Dermis microvascular lymphatic vessel endothelial cell (primary cell): ENCODE measurements around the gene MMP24. TPM values are rescaled to one million over a fixed set of nuclear protein-coding genes. Genes with fewer than 3 reads are reported as not detected.
A peak's percentile ranks its signal among the peaks of the same experiment; 100 is the strongest.
"Not testable (repeated sequence)": the region's sequence is repeated elsewhere in the genome, so short reads cannot be mapped to it uniquely, and the experiment has no call there.

Experiments
- DNase-seq, 2 donors: peaks; one replicate each; pipeline versions ENCODE4 v3.0.0 to v3.0.0-alpha.2; 2010; ENCODE audit warnings: low read depth in 2 of 2
- total RNA-seq: library from RNA; depleted of rRNA; stranded (reverse); fragments of >200 nt; gene quantifications from 2 replicates; pipeline ENCODE4 v1.2.1, GENCODE V29; 2014

MMP24 gene
- under 0.01 and 0.13 TPM in 2 replicates for total RNA-seq

DNA sequence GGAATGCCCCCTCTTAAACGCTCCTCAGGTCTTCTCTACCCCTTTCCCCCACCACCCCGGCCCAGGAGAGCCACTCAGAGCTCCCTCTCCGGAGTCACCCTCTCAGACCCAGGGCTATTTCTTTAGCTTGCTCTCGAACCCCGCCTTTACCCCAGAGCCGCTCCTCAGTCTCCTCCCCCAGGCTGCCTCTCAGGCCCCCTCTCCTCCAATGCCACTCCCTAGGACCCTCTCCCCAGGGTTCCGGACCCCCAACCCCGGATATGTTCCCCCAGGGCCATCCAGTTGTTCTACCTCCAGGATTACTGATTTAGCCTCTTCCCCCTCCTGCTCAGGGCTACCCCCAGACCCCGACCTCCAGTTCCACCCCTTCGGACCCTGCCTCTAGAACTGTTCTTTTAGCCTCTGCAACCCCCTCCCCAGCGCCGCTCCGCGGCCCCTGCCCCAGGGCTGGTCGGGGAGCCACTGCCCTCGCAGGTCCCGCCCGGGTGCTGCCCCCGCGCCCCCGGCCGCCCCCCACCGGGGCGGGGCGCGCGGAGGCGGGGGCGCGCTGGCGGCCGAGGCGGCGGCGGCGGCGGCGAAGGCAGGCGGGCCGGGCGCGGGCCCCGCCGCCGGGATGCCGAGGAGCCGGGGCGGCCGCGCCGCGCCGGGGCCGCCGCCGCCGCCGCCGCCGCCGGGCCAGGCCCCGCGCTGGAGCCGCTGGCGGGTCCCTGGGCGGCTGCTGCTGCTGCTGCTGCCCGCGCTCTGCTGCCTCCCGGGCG lies at the start of gene MMP24:
Gene MMP24, plus strand, starts transcription at position 565 of the 758 bp plus-strand sequence. Its CDS starts 49 bp downstream, at position 614.
- DNase-seq = no peak

DNA sequence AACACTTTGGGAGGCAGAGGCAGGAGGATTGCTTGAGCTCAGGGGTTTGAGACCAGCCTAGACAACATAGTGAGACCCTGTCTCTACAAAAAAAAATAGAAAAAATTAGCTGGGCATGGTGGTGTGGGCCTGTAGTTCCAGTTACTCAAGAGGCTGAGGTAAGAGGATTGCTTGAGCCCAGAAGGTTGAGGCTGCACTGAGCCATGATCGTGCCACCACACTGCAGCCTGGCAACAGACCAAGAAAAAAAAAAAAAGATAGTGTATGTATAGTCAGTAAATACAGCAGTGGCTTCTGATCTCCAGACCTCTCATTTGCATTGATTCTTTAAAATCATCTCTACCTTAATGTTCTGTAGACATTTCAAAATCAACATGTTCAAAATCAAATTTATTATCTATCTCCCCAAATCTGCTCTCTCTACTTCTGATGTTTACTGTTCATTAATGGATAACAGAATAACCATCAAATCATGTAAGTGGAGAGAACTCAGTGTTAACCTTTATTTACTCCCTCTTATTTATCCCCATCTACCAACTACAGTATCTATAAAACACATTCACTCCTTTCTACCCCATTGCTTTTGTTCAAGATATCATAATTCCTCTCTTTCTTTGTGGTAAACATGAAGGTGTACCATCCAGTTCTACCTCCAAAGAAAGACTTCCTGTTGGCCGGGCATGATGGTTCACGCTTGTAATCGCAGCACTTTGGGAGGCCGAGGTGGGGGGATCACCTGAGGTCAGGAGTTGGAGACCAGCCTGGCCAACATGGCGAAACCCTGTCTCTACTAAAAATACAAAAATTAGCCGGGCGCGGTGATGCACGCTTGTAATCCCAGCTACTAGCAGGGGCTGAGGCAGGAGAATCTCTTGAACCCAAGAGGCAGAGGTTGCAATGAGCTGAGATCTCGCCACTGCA lies 46.9 kb upstream of the MMP24 start:
- no peak for DNase-seq

DNA sequence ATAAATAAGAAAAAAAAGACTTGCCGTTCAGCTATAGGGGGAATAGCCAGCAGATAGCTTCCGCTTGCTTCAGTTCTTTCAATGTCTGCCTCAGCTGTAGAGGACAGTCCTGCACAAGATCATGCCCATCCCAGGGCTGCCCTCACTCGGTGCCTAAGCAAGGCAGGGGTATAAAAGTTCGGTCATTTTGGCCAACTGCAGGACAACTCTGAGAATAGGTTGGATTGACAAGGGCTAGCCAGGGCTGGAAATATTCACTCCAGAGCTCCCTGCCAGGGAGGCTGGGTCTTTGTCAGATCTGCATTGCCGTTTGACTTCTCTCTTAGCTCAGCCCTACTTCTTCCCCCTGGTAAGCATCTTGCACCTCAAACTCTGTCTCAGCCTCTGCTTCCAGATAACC lies 46.2 kb upstream of the MMP24 start:
- DNase-seq = no peak

DNA sequence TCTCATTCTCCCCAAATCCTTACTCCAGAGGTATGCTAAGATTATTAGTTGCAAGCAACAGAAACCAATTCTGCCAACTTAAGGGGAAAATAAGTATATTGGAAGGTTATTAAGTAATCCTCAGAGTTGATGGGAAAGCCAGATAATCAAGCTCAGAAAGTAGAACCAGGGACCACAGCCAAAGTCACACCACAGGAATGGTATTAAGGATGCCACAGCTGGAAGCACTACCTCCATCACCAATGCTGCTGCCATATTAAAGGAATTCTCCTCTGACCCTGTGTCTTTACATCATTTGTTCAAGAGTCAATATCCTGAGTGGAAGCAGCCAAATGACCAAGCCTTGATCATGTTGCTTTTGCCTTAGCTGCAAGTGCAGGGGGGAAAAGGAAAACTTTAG lies 44.8 kb upstream of the MMP24 start:
- DNase-seq = no peak

GRCh38 chr20:35186691-35187289 lies 39.7 kb upstream of the MMP24 start:
- DNase-seq = not testable (repeated sequence)

- no peak for DNase-seq
These were observed 38.8 kb upstream of the MMP24 start for GRCh38 chr20:35187584-35188190.

GRCh38 chr20:35189223-35189622 lies 37.3 kb upstream of the MMP24 start:
- not testable (repeated sequence) for DNase-seq

DNA sequence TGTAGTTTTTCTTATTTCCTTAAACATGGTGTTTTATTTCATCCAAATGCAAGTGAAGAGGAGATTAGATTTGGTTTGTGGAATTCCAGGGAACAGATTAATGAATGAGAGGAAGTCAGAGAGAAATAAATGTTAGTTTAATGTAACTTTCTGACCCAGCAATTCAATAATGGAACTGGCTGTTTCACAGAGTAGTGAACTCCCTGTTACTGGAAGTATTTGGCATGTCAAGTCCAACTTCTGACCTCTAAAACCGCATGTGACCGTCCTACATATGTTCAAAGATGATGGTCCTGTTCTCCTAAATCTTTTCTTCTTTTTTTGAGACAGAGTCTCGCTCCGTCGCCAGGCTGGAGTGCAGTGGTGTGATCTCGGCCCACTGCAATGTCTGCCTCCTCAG lies 35.9 kb upstream of the MMP24 start:
- DNase-seq = no peak

DNA sequence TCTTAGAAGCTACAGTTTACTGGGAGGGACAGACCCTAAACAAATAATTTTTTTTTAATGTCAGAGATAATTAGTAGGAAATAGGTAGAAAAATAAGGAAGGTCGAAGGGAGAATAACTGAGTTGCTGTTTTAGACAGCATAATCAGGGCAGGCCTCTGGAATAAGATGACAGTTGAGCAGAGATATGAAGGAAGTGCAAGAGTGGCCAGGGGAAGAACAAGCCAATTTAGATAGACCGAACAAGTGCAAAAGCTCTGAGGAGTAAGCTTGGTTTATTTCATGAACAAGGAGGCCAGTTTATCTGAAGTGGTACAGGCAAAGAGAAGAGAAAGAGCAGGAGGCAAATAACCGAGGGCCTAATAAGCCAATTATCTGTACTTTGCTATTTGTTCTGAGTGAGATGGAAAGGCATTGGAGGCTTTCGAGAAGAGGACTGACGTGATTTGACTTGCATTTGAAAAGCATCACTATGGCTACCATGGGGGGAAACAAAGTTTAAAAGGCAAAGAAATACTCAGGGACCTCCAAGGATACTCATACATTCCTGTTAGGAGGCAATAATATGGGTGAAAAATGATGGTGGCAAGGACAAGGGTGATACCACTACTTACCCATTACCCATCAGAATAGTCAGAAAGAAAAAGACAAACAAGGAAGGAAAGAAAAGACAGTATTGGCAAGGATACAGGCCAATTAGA lies 34.9 kb upstream of the MMP24 start:
- no peak for DNase-seq

- DNase-seq = no peak
These were observed 34.2 kb upstream of the MMP24 start for GRCh38 chr20:35192118-35192872.

DNA sequence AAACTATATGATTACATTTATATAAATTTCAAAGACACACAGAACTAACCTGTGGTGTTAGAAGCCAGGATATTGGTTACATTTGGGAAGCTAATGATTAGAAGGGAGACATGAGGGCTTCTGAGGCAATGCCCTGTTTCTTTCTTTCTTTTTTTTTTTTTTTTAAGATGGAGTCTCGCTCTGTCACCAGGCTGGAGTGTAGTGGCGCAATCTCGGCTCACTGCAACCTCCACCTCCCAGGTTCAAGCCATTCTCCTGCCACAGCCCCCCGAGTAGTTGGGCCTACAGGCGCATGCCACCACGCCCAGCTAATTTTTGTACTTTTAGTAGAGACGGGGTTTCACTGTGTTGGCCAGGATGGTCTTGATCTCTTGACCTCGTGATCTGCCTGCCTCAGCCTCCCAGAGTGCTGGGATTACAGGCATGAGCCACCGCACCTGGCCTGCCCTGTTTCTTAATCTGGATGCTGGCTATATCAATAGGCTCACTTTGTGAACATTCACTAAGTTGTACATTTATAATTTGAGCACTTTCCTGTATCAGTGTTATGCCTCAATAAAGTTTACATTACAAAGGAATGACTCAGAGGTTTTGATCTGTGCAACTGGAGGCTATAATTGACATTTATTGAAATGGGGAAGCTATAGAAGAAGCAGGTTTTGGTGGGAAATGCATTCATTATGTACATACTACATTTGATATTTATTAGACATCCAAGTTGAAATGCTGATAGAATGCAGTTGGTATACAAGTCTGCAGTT lies 33.3 kb upstream of the MMP24 start:
- not testable (repeated sequence) for DNase-seq

DNA sequence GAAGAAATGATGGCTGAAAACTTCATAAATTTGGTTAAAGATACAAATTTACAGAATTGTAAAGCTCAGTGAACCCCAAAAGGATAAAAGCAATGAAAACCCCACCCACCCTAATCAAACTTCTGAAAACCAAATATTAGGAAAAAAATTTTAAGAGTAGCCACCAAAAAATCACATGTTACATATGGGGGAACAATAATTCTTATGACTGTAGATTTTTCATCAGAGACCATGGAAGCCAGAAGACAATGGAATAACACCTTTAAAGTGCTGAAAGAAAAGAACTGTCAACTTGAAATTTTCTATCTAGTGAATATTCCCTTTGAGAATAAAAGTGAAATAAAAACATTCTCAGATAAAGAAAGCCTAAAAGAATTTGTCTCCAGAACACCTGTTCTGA lies 30.2 kb upstream of the MMP24 start:
- no peak for DNase-seq

- DNase-seq = peak in 1 of 2 donors; percentile 17
These were observed 26.8 kb upstream of the MMP24 start for GRCh38 chr20:35199740-35200139.

- peak in 1 of 2 donors; percentile 28 for DNase-seq
These were observed 26.2 kb upstream of the MMP24 start for GRCh38 chr20:35200267-35200666.

- DNase-seq = not testable (repeated sequence)
These were observed 25.0 kb upstream of the MMP24 start for GRCh38 chr20:35201467-35201866.

DNA sequence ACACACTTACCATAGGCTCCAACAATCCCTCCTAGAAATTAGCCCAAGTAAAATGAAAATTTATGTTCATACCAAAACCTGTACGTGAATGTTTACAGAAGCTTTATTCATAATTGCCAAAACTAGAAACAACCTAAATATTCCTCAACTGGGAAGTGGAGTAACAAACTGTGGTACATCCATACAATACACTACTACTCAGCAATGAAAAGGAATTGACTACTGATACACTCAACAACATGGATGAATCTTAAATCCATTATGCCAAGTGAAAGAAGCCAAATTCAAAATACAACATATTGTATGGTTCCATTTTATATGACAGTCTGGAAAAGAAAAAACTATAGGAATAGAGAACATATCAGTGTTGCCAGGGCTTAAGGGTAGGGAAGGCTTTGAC lies 19.7 kb upstream of the MMP24 start:
- DNase-seq = no peak

- DNase-seq = peak; percentile 89 to 94
These were observed 18.4 kb upstream of the MMP24 start for GRCh38 chr20:35207950-35208611.

GRCh38 chr20:35215066-35215956 lies 11.2 kb upstream of the MMP24 start:
- DNase-seq = no peak
